Neural cell (in vitro differentiated cells): ENCODE data around the gene DNAI1. TPM values are rescaled to one million over a fixed set of nuclear protein-coding genes. Genes with fewer than 3 reads are reported as not detected.

Experiments
- H2AFZ ChIP-seq: fragments of 200-600, 300-800 bp; sonication (generic), shearing (Covaris generic); 2 replicates; pipeline ENCODE4 v1.6.0; 2014; ENCODE audit warnings: low read depth, mild to moderate bottlenecking, antibody characterized with exemption, low read length, moderate library complexity
- H3F3A ChIP-seq: fragments of 200-600 bp; shearing (Covaris generic); 2 replicates; pipeline ENCODE4 v1.6.1; 2016; ENCODE audit warnings: mild to moderate bottlenecking, moderate library complexity, mixed read lengths, antibody characterized with exemption, low read length; ENCODE audit not compliant: insufficient read depth, poor library complexity, severe bottlenecking
- H3K27ac ChIP-seq: fragments of 200-600, 300-800 bp; sonication (generic), shearing (Covaris generic); 2 replicates; pipeline ENCODE4 v1.5.1; 2014; ENCODE audit warnings: mild to moderate bottlenecking, low read length, moderate library complexity
- H3K27me3 ChIP-seq: fragments of 300-800, 200-600 bp; sonication (generic), shearing (Covaris generic); 2 replicates; pipeline ENCODE4 v1.6.0; 2014; ENCODE audit warnings: mild to moderate bottlenecking, low read depth, low read length, moderate library complexity; ENCODE audit not compliant: insufficient read depth
- H3K36me3 ChIP-seq: fragments of 300-800, 200-600 bp; sonication (generic), shearing (Covaris generic); 2 replicates; pipeline ENCODE4 v1.5.1; 2014; ENCODE audit warnings: mild to moderate bottlenecking, antibody characterized with exemption, low read length, moderate library complexity; ENCODE audit not compliant: insufficient read depth
- H3K4me2 ChIP-seq: fragments of 300-800, 200-600 bp; sonication (generic), shearing (Covaris generic); 2 replicates; pipeline ENCODE4 v1.6.0; 2014; ENCODE audit warnings: mild to moderate bottlenecking, low read length
- H3K4me3 ChIP-seq: fragments of 300-800, 200-600 bp; sonication (generic), shearing (Covaris generic); 2 replicates; pipeline ENCODE4 v1.5.1; 2014; ENCODE audit warnings: mild to moderate bottlenecking, low read length, moderate library complexity
- H3K79me2 ChIP-seq: fragments of 200-600 bp; shearing (Covaris generic); replicated peaks from 2 replicates; pipeline ENCODE4 v1.6.0; 2014; ENCODE audit warnings: mild to moderate bottlenecking, low read length, moderate library complexity; ENCODE audit not compliant: insufficient read depth
- H3K9ac ChIP-seq: fragments of 300-800, 200-600 bp; sonication (generic), shearing (Covaris generic); 2 replicates; pipeline ENCODE4 v1.6.1; 2016; ENCODE audit warnings: mild to moderate bottlenecking, low read length, mixed read lengths
- H3K9me2 ChIP-seq: fragments of 200-600 bp; shearing (Covaris generic); 2 replicates; pipeline ENCODE4 v1.6.1; 2016; ENCODE audit warnings: mild to moderate bottlenecking, low read length, mixed read lengths; ENCODE audit not compliant: insufficient read depth
- H3K9me3 ChIP-seq: fragments of 200-600, 300-800 bp; sonication (generic), shearing (Covaris generic); 2 replicates; pipeline ENCODE4 v1.6.1; 2016; ENCODE audit warnings: mild to moderate bottlenecking, mixed run types, low read length, moderate library complexity, mixed read lengths
- H4K20me1 ChIP-seq: fragments of 200-600 bp; shearing (Covaris generic); 2 replicates; pipeline ENCODE4 v1.6.1; 2016; ENCODE audit warnings: mild to moderate bottlenecking, mixed run types; ENCODE audit not compliant: insufficient read depth
- CTCF ChIP-seq: fragments of 450-650 bp; IDR thresholded peaks from 2 replicates; pipeline ENCODE4 v1.5.1; 2014; ENCODE audit warnings: antibody characterized with exemption, mild to moderate bottlenecking, moderate library complexity; ENCODE audit not compliant: poor library complexity, severe bottlenecking
- EP300 ChIP-seq: fragments of 450-650 bp; conservative IDR thresholded peaks from 2 replicates; pipeline ENCODE4 v1.6.1; 2014; ENCODE audit warnings: antibody characterized with exemption, mild to moderate bottlenecking, moderate library complexity; ENCODE audit not compliant: poor library complexity, severe bottlenecking
- EZH2 ChIP-seq: fragments of 200-600, 300-800 bp; shearing (Covaris generic), sonication (generic); IDR thresholded peaks from 2 replicates; pipeline ENCODE4 v1.6.1; 2014; ENCODE audit warnings: antibody characterized with exemption, low read length, borderline replicate concordance, mild to moderate bottlenecking; ENCODE audit not compliant: insufficient read depth, poor library complexity, severe bottlenecking
- MXI1 ChIP-seq: fragments of 450-650 bp; conservative IDR thresholded peaks from 2 replicates; pipeline ENCODE4 v1.6.1; 2014; ENCODE audit warnings: antibody characterized with exemption, mild to moderate bottlenecking; ENCODE audit not compliant: poor library complexity, severe bottlenecking
- POLR2AphosphoS5 ChIP-seq: IDR thresholded peaks from 2 replicates; pipeline ENCODE4 v1.6.1; 2012
- RAD21 ChIP-seq: fragments of 450-650 bp; conservative IDR thresholded peaks from 2 replicates; pipeline ENCODE4 v1.6.1; 2014; ENCODE audit warnings: antibody characterized with exemption, mild to moderate bottlenecking, moderate library complexity
- REST ChIP-seq: IDR thresholded peaks from 2 replicates; pipeline ENCODE4 v1.6.1; 2012; ENCODE audit warnings: borderline replicate concordance
- SMC3 ChIP-seq: fragments of 450-650 bp; conservative IDR thresholded peaks from 2 replicates; pipeline ENCODE4 v1.6.1; 2014; ENCODE audit warnings: antibody characterized with exemption, mild to moderate bottlenecking, moderate library complexity; ENCODE audit not compliant: poor library complexity
- TAF1 ChIP-seq: IDR thresholded peaks from 2 replicates; pipeline ENCODE4 v1.6.1; 2012; ENCODE audit warnings: low read depth
- polyA plus RNA-seq: library from polyadenylated mRNA; depleted of rRNA; stranded (reverse); fragments of >200 nt; gene quantifications from 2 replicates; pipeline ENCODE4 v1.2.3, GENCODE V29; 2014

The DNAI1 gene
- polyA plus RNA-seq, 1 donor from 2014 or later: 0.99 TPM

- no peak for TF ChIP-seq REST
- TF ChIP-seq POLR2AphosphoS5: no peak
- no peak for TF ChIP-seq EZH2
- TF ChIP-seq EP300: no peak
- peak; percentile 89 for TF ChIP-seq SMC3
- peak; percentile 82 for TF ChIP-seq RAD21
- TF ChIP-seq TAF1: no peak
- no peak for TF ChIP-seq MXI1
- TF ChIP-seq CTCF: peak; percentile 92
- no peak overlapping the region for H3K27ac ChIP-seq
- H3K9me2 ChIP-seq: no peaks in the 10 kb centered on the region
- H3K9ac ChIP-seq: no peak overlapping the region
- no peak overlapping the region for H3K4me2 ChIP-seq
- peaks cover 6% of the 10 kb centered on the region for H3F3A ChIP-seq
- no peaks in the 10 kb centered on the region for H3K79me2 ChIP-seq
- H3K36me3 ChIP-seq: no peaks in the 10 kb centered on the region
- no peaks in the 10 kb centered on the region for H3K27me3 ChIP-seq
- H4K20me1 ChIP-seq: no peaks in the 10 kb centered on the region
- H3K4me3 ChIP-seq: no peak overlapping the region
- no peaks in the 10 kb centered on the region for H3K9me3 ChIP-seq
- H2AFZ ChIP-seq: no peak overlapping the region
These were observed 42.1 kb downstream of the DNAI1 start for GRCh38 chr9:34500623-34501267.

GRCh38 chr9:34501372-34501771 is 42.8 kb downstream of the DNAI1 start:
- H3K4me3 ChIP-seq: no peak overlapping the region
- H3K9ac ChIP-seq: no peak overlapping the region
- H3K9me2 ChIP-seq: no peaks in the 10 kb centered on the region
- TF ChIP-seq EP300 (no peak), TAF1 (no peak), REST (no peak), SMC3 (no peak), RAD21 (no peak), EZH2 (no peak), CTCF (no peak)
- peaks cover 6% of the 10 kb centered on the region for H3F3A ChIP-seq
- H2AFZ ChIP-seq: no peak overlapping the region
- no peaks in the 10 kb centered on the region for H3K36me3 ChIP-seq
- no peaks in the 10 kb centered on the region for H3K79me2 ChIP-seq
- no peaks in the 10 kb centered on the region for H3K27me3 ChIP-seq
- H4K20me1 ChIP-seq: no peaks in the 10 kb centered on the region
- no peak overlapping the region for H3K4me2 ChIP-seq
- no peak overlapping the region for H3K27ac ChIP-seq
- no peaks in the 10 kb centered on the region for H3K9me3 ChIP-seq
